Ovary (tissue), 3 donors: ENCODE data around the gene FAM3B.

ENCODE experiments used
- POLR2A ChIP-seq: fragments of 450-650 bp; IDR thresholded peaks from one replicate; pipeline ENCODE4 v1.6.1; 2017; ENCODE audit warnings: antibody characterized with exemption, mild to moderate bottlenecking, moderate library complexity
- TF ChIP-seq, protein P1 (sequence below), 3 donors: fragments of 450-650 bp in 2 of 3; fragments of 200-600 bp in 1 of 3; IDR thresholded peaks; one replicate each; pipeline versions ENCODE4 v1.5.1 to v1.8.0; 2016 to 2022; ENCODE audit warnings: antibody characterized with exemption in 3 of 3, mild to moderate bottlenecking in 1 of 3
- donor health status: DM: no; HTN: no; CAD: no.

DNA sequence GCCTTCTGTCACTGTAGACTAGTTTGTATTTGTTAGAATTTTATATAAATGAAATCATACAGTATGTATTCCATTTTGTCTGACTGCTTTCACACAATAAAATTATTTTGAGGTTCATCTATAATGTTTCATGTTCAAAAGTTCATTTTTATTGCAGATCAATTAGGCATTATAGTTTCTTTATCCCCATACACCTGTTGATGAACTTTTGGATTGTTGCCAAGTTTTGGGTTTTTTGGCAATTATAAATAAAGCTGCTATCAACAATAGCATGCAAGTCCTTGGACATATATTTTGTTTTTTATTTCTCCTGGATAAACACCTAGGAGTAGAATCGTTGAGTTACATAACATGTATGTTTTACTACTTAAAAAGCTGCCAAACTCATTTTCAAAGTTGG lies 47.1 kb upstream of the FAM3B start:
- TF ChIP-seq, protein P1, sequence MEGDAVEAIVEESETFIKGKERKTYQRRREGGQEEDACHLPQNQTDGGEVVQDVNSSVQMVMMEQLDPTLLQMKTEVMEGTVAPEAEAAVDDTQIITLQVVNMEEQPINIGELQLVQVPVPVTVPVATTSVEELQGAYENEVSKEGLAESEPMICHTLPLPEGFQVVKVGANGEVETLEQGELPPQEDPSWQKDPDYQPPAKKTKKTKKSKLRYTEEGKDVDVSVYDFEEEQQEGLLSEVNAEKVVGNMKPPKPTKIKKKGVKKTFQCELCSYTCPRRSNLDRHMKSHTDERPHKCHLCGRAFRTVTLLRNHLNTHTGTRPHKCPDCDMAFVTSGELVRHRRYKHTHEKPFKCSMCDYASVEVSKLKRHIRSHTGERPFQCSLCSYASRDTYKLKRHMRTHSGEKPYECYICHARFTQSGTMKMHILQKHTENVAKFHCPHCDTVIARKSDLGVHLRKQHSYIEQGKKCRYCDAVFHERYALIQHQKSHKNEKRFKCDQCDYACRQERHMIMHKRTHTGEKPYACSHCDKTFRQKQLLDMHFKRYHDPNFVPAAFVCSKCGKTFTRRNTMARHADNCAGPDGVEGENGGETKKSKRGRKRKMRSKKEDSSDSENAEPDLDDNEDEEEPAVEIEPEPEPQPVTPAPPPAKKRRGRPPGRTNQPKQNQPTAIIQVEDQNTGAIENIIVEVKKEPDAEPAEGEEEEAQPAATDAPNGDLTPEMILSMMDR (IDR thresholded peaks at IDR 0.05) = no peak
- TF ChIP-seq POLR2A = no peak
